ENCODE results near the gene THEMIS2. TPM values are rescaled to one million over a fixed set of nuclear protein-coding genes. Genes with fewer than 3 reads are reported as not detected.

Gene THEMIS2
- polyA plus RNA-seq, 3 donors, result 4.1 to 4.5 (median 4.4) TPM

GRCh38 chr1:27885114-27885528 is 12.8 kb downstream of the THEMIS2 start:
- DNase-seq, result no peak

DNA sequence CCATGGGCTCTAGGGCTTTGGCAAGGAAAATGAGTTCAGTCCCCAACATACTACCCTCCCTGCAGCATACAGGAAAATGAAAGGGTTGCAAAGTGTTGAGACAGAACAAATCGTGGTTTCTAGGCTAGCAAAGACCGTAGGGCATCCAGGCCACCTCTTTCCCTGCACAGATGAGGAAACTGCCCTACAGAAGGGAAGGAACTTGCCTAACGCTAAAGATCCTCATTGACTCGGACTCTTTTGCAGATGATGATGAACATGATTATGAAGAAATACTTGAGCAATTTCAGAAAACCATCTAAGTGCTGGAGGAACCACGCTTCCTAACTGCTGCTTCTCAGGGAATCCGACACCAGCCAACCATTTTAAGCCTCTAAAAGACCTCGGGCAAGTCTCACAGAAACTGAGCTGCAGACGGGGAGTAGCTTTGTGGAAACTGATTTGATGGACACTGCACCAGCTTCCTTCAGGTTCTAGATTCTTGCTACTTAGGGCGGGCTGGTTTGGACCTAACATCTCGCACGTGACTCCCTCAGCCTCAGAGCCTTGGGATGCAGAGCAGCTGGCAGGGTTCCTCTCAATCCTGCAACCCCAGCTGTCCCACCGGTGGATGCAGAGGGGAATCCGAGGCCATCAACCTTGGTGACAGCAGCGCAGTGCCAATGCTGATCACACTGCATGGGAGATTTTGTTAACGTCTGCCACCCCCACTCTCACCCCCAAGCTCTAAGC is 13.4 kb downstream of the THEMIS2 start:
- no peak for DNase-seq

DNA sequence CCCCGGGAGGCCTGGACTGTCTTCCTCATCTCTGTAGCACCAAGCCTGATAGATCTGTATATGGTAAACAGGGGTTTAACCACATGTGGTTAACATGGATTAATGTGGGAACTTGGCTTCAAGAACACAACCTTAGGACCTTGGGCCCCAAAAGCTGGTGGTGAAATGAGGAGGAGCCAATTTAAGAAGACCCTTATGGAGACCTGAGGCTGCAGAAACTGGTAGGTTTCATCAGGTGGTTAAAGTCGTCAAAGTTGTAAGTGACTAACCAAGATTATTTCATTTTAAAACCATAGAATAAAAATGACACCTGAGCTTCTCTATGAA is 14.0 kb downstream of the THEMIS2 start:
- DNase-seq, result no peak

DNA sequence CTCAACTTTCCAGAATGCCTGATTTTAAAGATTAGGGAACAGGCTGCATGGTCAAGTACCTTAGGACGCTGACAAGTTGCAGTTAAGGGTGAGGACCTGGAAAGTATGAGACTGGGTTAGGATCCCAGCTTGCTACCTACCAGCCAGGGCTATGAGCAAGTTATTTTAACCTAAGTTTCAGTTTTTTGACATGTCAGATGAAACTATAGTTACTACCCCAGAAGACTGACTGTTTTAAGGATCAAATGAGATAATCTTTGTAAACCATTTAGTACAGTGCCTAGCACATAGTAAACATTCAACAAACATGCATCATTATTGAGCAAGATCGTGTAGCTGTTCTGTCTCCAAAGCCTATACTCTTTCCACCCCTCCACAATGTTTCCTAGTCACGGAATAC is 14.4 kb downstream of the THEMIS2 start:
- DNase-seq, result no peak

DNA sequence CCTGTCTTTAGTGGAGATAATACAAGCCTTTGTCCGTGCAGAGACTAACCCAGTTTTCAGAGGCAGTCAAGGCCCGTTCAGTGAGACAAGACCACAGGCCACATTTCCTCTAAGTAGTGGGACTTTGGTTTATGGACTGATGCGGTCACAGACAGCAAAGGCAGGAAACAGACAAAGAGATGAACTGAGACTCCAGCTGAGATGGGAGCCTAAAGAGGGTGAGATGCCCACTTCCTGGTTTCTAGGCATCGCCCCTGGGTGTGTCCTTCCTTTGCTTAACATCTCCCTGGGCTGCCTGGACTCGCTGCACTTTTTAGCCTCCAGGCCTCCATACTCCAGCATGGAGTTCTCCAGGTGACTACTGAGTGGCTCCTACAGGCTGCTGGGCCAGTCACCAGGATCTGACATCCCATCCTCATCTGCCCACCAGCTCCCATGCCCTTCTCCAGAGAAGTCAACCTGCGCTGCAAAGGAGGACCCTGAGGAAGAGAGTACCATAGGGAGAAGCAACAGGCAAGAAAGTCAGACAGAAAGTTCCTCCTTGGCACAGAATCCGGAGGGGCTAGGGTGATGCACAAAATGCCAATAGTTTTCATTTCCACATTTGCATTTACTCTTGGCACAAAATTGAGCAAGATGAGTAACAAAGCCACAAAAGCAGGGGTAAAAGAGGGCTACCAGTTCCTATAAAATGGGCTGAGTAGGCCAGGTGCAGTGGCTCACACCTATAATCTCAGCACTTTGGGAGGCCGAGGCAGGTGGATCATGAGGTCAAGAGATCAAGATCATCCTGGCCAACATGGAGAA is 15.1 kb downstream of the THEMIS2 start:
- DNase-seq, result no peak

DNA sequence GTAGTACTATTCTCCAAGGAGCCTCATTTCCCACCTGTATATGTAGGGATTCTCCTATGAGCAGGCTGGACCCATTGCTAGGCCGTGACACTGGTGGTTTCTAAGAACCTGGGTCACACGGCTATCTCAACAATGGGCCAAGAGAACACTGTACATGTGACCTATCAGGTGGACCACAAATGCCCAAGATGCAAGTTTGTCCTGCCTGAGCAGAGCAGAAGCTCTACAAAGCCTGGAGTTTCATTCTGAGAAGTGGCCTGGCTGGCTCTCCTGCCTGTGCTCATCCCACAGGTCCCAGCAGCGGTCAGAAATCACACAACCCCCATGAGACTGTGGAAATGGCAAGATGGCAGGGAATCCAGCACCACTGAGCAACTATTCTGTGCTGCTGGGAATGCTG is 17.2 kb downstream of the THEMIS2 start:
- DNase-seq, result no peak

DNA sequence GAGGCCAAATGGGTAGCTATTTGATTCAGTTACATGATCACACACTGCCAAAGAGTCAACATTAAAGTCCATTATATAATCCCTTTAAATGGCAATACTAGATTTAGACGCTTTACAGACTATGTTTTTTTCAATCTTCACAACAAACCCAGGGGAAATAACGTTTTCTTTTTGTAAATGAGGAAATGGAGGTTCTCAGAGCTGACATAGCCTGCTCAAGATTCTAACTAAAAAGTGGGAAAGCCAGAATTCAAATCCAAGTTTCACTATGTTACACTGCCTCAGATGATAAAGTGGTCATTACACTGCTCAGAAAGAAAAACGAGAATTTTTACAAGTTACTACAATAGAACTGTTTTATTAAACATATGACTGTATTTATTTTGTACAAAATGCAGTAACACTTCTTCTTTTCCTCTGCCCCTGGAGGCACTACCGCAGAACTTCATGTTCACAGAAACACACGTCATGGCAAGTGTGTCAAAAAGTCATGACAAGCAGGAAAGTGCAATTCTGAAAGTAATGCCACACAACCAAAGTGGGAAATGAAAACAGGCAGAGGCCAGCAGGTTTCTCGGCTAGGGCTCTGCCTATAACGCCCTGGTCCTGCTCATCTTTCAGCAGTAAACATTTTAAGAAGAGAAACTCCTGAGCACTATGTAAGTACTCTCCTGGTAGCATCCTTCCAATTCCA is 19.0 kb downstream of the THEMIS2 start:
- no peak for DNase-seq

- DNase-seq, result no peak
Measured at GRCh38 chr1:27894521-27894920, 22.2 kb downstream of the THEMIS2 start.

GRCh38 chr1:27906759-27907158 is 34.4 kb downstream of the THEMIS2 start:
- DNase-seq, result no peak

DNA sequence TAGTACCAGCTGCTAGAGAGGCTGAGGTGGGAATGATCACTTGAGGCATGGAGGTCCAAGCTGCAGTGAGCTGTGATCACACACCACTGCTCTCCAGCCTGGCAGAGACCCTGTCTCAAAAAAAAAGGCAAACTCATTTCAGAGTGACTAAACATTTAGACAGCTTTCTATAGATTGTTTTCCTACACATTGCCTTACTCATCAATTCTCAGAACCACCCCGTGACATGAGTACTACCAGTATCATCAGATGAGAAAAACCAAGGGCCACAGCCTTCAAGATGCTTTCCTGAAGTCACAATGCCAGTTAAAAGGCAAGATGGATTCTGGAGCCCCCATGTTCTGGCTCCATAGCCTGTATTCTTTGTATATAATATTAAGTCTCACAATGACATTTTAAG is 40.1 kb downstream of the THEMIS2 start:
- no peak for DNase-seq

GRCh38 chr1:27915082-27915575 is 42.8 kb downstream of the THEMIS2 start:
- DNase-seq, result no peak

GRCh38 chr1:27922272-27922671 is 49.9 kb downstream of the THEMIS2 start:
- DNase-seq, result no peak

GRCh38 chr1:27928216-27928954 is 56.0 kb downstream of the THEMIS2 start:
- DNase-seq, result no peak

DNA sequence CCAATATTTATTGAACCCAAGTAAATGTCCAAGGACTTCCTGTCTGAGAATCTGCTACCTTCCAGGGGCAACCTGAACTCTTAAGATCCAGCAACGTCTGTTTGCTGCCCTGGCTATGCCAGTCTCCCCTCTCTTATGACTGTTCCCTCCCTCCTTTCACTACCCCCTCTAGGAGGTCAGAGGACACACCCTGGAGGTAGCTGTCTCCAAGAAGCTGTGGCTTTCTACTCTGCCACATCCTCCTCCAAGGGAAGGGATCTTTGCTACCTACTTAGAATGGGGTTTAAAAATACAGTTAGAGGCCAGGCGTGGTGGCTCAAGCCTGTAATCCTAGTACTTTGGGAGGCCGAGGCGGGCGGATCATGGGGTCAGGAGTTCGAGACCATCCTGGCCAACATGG is 58.8 kb downstream of the THEMIS2 start:
- DNase-seq, result no peak

DNA sequence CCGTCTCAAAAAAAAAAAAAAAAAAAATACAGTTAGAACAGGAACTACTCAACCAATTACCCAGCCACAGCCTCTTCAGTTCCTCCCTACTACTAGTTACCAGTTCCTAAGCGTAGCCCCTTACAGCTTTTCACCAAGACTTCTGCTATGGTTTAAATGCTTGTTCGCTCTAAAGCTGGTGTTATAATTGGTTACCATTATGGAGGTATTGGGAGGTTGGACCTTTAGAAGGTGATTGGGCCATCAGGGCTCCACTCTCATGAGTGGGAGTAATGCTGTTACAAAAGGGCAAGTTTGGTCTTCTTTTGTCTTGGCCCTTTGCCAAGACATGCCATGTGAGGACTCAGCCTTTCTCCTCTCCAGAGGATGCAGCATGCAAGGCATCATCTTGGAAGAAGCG is 59.4 kb downstream of the THEMIS2 start:
- DNase-seq, result no peak

GRCh38 chr1:27934818-27935549 is 62.6 kb downstream of the THEMIS2 start, which contains the start of gene SMPDL3B:
SMPDL3B (plus strand) TSS chr1:27935000; CDS start chr1:27935184, 184 bp downstream.
- DNase-seq, result peak; percentile 62

GRCh38 chr1:27935721-27936120 is 63.4 kb downstream of the THEMIS2 start:
- DNase-seq, result no peak

Data from renal pelvis (tissue), 4 donors.